ENCODE data around the gene ZXDB. TPM values are rescaled to one million over a fixed set of nuclear protein-coding genes. Genes with fewer than 3 reads are reported as not detected.
"Not testable (repeated sequence)": the region's sequence is repeated elsewhere in the genome, so short reads cannot be mapped to it uniquely, and the experiment has no call there.

ZXDB gene
- total and polyA plus RNA-seq, 2 experiments from 2014 or later: 2.5 to 16.1 TPM

DNA sequence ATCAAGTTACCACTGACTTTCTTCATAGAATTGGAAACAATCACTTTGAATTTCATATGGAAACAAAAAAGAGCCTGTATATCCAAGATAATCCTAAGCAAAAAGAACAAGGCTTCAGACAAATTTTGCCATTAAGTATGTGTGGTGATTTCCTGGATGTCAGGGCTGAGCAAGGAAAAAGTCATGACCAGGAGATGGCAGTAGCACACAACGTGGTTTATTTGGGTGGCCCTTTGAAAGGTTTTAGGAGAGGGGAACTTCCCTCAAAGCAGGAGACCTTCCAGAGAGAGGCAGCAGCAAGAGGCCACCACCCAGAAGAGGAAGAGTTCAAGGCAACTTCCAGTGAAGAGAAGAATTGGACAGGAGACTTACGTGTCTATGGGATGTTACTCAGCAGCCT lies 18.1 kb upstream of the ZXDB start:
- peaks cover 8% of the 10 kb centered on the region; the same call in 2 of the 3 replicates for H3K9me3 Mint-ChIP-seq
- Histone ChIP-seq H3F3A (replicated peaks; ENCODE audit: low read depth) (no peaks in the 10 kb centered on the region), H3K4me3 (no peak overlapping the region), H3K36me3 (ENCODE audit: insufficient read depth) (no peaks in the 10 kb centered on the region), H3K79me2 (replicated peaks; ENCODE audit: insufficient read depth) (no peaks in the 10 kb centered on the region), H4K20me1 (replicated peaks; ENCODE audit: insufficient read depth) (no peaks in the 10 kb centered on the region), H2AFZ (no peak overlapping the region), H3K27ac (ENCODE audit: low read depth) (no peak overlapping the region), H3K4me2 (no peak overlapping the region), H3K4me1 (ENCODE audit: insufficient read depth) (no peaks in the 10 kb centered on the region), H3K27me3 (ENCODE audit: insufficient read depth) (no peaks in the 10 kb centered on the region), H3K9me2 (ENCODE audit: insufficient read depth) (no peaks in the 10 kb centered on the region)
- DNase-seq (ENCODE audit: low spot score): peak; percentile 44
- H3K27me3 Mint-ChIP-seq (ENCODE audit: insufficient read depth, low read depth, poor library complexity): no peaks in the 10 kb centered on the region
- H3K27ac Mint-ChIP-seq: no peak overlapping the region
- no peaks in the 10 kb centered on the region for H3K36me3 Mint-ChIP-seq (ENCODE audit: low read depth)
- H3K4me1 Mint-ChIP-seq: no peaks in the 10 kb centered on the region
- peak; percentile 45; the same call in 2 of the 3 replicates for ATAC-seq
- no peak for TF ChIP-seq CREB1 (CRISPR knock-in tag; IDR thresholded peaks at IDR 0.05; ENCODE audit: low read depth)
- no peak for TF ChIP-seq JUNB (IDR thresholded peaks at IDR 0.05; ENCODE audit: unreplicated experiment)
- TF ChIP-seq, protein P1, sequence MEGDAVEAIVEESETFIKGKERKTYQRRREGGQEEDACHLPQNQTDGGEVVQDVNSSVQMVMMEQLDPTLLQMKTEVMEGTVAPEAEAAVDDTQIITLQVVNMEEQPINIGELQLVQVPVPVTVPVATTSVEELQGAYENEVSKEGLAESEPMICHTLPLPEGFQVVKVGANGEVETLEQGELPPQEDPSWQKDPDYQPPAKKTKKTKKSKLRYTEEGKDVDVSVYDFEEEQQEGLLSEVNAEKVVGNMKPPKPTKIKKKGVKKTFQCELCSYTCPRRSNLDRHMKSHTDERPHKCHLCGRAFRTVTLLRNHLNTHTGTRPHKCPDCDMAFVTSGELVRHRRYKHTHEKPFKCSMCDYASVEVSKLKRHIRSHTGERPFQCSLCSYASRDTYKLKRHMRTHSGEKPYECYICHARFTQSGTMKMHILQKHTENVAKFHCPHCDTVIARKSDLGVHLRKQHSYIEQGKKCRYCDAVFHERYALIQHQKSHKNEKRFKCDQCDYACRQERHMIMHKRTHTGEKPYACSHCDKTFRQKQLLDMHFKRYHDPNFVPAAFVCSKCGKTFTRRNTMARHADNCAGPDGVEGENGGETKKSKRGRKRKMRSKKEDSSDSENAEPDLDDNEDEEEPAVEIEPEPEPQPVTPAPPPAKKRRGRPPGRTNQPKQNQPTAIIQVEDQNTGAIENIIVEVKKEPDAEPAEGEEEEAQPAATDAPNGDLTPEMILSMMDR (conservative IDR thresholded peaks at IDR 0.05; ENCODE audit: low read depth in 2 of 2): peak; percentile 52 to 66
- no peak overlapping the region for H3K4me3 Mint-ChIP-seq

DNA sequence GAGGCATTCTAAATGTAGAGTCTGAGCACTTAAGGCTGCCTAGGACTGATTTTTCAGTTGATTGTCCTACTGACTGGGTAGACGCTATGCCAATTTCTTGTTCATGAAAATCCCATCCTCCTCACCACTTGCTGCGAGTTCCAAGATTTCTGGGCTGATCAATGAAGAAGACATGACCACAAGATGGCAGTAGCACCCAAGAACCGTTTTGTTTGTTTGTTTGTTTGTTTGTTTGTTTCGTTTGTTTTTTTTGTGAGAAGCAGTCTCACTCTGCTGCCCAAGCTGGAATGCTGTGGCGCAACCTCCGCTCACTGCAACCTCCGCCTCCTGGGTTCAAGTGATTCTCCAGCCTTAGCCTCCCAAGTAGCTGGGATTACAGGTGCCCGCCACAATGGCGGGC lies 8.9 kb upstream of the ZXDB start:
- not testable (repeated sequence) for H3K9me3 Mint-ChIP-seq; H3K4me2 ChIP-seq; H3F3A ChIP-seq (replicated peaks; ENCODE audit: low read depth); H3K9me2 ChIP-seq (ENCODE audit: insufficient read depth); H3K4me1 ChIP-seq (ENCODE audit: insufficient read depth); H3K4me3 ChIP-seq; H2AFZ ChIP-seq; H3K4me3 Mint-ChIP-seq; H3K27ac ChIP-seq (ENCODE audit: low read depth); H4K20me1 ChIP-seq (replicated peaks; ENCODE audit: insufficient read depth); H3K79me2 ChIP-seq (replicated peaks; ENCODE audit: insufficient read depth); H3K4me1 Mint-ChIP-seq; H3K36me3 ChIP-seq (ENCODE audit: insufficient read depth); H3K27me3 Mint-ChIP-seq (ENCODE audit: insufficient read depth, low read depth, poor library complexity); H3K36me3 Mint-ChIP-seq (ENCODE audit: low read depth); H3K27ac Mint-ChIP-seq; ATAC-seq; H3K27me3 ChIP-seq (ENCODE audit: insufficient read depth)
- TF ChIP-seq, protein P1 (conservative IDR thresholded peaks at IDR 0.05; ENCODE audit: low read depth in 2 of 2): peak; percentile 54 to 55
- DNase-seq (ENCODE audit: low spot score): peak; percentile 43

DNA sequence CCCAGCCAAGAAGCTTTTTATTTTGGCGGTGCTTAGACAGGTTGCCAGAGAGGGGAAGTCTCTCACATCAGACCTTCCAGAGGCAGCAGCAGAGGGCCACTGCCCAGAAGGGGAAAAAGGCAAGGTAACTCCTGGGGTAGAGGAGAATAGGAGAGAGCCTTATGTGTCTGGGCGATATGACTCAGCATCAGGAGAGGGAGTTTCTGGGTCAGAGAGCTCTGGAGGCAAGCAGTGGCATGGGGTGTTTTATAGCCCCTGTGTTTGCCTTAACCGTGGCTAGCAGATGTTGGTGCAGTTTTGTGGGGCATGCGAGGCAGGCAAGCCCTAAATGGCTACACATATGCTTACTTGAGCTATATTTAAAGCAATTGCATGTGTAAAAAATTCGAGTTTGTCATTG lies 8.3 kb upstream of the ZXDB start:
- Histone ChIP-seq H2AFZ (no peak overlapping the region), H3F3A (replicated peaks; ENCODE audit: low read depth) (no peaks in the 10 kb centered on the region), H3K4me3 (no peak overlapping the region), H3K79me2 (replicated peaks; ENCODE audit: insufficient read depth) (no peaks in the 10 kb centered on the region), H3K27ac (ENCODE audit: low read depth) (no peak overlapping the region), H3K9me2 (ENCODE audit: insufficient read depth) (no peaks in the 10 kb centered on the region), H4K20me1 (replicated peaks; ENCODE audit: insufficient read depth) (no peaks in the 10 kb centered on the region), H3K4me1 (ENCODE audit: insufficient read depth) (no peaks in the 10 kb centered on the region), H3K36me3 (ENCODE audit: insufficient read depth) (no peaks in the 10 kb centered on the region), H3K27me3 (ENCODE audit: insufficient read depth) (no peaks in the 10 kb centered on the region), H3K4me2 (no peak overlapping the region)
- Mint-ChIP-seq H3K27ac (no peak overlapping the region), H3K9me3 (no peaks in the 10 kb centered on the region), H3K4me1 (peaks cover 2% of the 10 kb centered on the region; the same call in 1 of the 3 replicates), H3K4me3 (no peak overlapping the region), H3K27me3 (ENCODE audit: insufficient read depth, low read depth, poor library complexity) (no peaks in the 10 kb centered on the region), H3K36me3 (ENCODE audit: low read depth) (no peaks in the 10 kb centered on the region)
- DNase-seq (ENCODE audit: low spot score) (no peak), ATAC-seq (peak; percentile 30; the same call in 2 of the 3 replicates)
- TF ChIP-seq, protein P1 (conservative IDR thresholded peaks at IDR 0.05; ENCODE audit: low read depth in 2 of 2): no peak
- no peak for TF ChIP-seq JUNB (IDR thresholded peaks at IDR 0.05; ENCODE audit: unreplicated experiment)
- TF ChIP-seq ZNF114 (CRISPR knock-in tag; IDR thresholded peaks at IDR 0.05): no peak
- TF ChIP-seq, protein P2, sequence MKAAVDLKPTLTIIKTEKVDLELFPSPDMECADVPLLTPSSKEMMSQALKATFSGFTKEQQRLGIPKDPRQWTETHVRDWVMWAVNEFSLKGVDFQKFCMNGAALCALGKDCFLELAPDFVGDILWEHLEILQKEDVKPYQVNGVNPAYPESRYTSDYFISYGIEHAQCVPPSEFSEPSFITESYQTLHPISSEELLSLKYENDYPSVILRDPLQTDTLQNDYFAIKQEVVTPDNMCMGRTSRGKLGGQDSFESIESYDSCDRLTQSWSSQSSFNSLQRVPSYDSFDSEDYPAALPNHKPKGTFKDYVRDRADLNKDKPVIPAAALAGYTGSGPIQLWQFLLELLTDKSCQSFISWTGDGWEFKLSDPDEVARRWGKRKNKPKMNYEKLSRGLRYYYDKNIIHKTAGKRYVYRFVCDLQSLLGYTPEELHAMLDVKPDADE (IDR thresholded peaks at IDR 0.05): no peak
- TF ChIP-seq ZNF331 (CRISPR knock-in tag; IDR thresholded peaks at IDR 0.05; ENCODE audit: low read depth): no peak
- TF ChIP-seq CREB1 (CRISPR knock-in tag; IDR thresholded peaks at IDR 0.05; ENCODE audit: low read depth): no peak
- no peak for TF ChIP-seq STAT1 (IDR thresholded peaks at IDR 0.05; ENCODE audit: unreplicated experiment)
- TF ChIP-seq EZH2phosphoT487 (IDR thresholded peaks at IDR 0.05; ENCODE audit: unreplicated experiment): no peak
- no peak for TF ChIP-seq EZH2 (IDR thresholded peaks at IDR 0.05; ENCODE audit: low read depth, unreplicated experiment)
- no peak for TF ChIP-seq NANOG (IDR thresholded peaks at IDR 0.05; ENCODE audit: borderline replicate concordance)
